ENCODE results near the gene FOSL2.

FOSL2 gene

GRCh38 chr2:28432362-28432761 lies 39.7 kb downstream of the FOSL2 start:
- Histone ChIP-seq H3K9ac (ENCODE audit: low read depth, low read length) (no peak overlapping the region), H3K79me2 (ENCODE audit: insufficient read depth, low read length) (no peaks in the 10 kb centered on the region), H3K36me3 (ENCODE audit: insufficient read depth, low read length) (no peaks in the 10 kb centered on the region), H4K20me1 (ENCODE audit: insufficient read depth, low read length) (no peaks in the 10 kb centered on the region), H3K27me3 (ENCODE audit: insufficient read depth, low read length, poor library complexity) (no peaks in the 10 kb centered on the region), H3K27ac (ENCODE audit: low read length) (no peak overlapping the region), H2AFZ (ENCODE audit: low read depth, low read length) (no peak overlapping the region), H3K4me2 (ENCODE audit: insufficient read depth, low read length) (no peak overlapping the region), H3K4me3 (ENCODE audit: low read depth in 1 of 2, low read length in 2 of 2) (no peak overlapping the region), H3K9me3 (ENCODE audit: insufficient read depth, low read length, severe bottlenecking) (no peaks in the 10 kb centered on the region), H3K4me1 (ENCODE audit: insufficient read depth, low read length) (no peaks in the 10 kb centered on the region)
- DNase-seq (no peak), ATAC-seq (ENCODE audit: insufficient read depth, low read depth) (no peak)
- TF ChIP-seq EZH2 (IDR thresholded peaks at IDR 0.05; ENCODE audit: borderline replicate concordance, low read depth, low read length, severe bottlenecking) (no peak), CTCF (IDR thresholded peaks at IDR 0.05; ENCODE audit: borderline replicate concordance, extremely low read depth, low read length, poor library complexity, severe bottlenecking) (no peak)

- Histone ChIP-seq H3K9me3 (ENCODE audit: insufficient read depth, low read length, severe bottlenecking) (no peaks in the 10 kb centered on the region), H3K4me2 (ENCODE audit: insufficient read depth, low read length) (no peak overlapping the region), H4K20me1 (ENCODE audit: insufficient read depth, low read length) (no peaks in the 10 kb centered on the region), H3K27me3 (ENCODE audit: insufficient read depth, low read length, poor library complexity) (no peaks in the 10 kb centered on the region), H3K4me1 (ENCODE audit: insufficient read depth, low read length) (no peaks in the 10 kb centered on the region), H3K9ac (ENCODE audit: low read depth, low read length) (no peak overlapping the region), H3K79me2 (ENCODE audit: insufficient read depth, low read length) (no peaks in the 10 kb centered on the region), H3K4me3 (ENCODE audit: low read depth in 1 of 2, low read length in 2 of 2) (no peak overlapping the region), H3K36me3 (ENCODE audit: insufficient read depth, low read length) (no peaks in the 10 kb centered on the region), H2AFZ (ENCODE audit: low read depth, low read length) (no peak overlapping the region), H3K27ac (ENCODE audit: low read length) (no peak overlapping the region)
- ATAC-seq (ENCODE audit: insufficient read depth, low read depth) = no peak
- no peak for DNase-seq
- TF ChIP-seq CTCF (IDR thresholded peaks at IDR 0.05; ENCODE audit: borderline replicate concordance, extremely low read depth, low read length, poor library complexity, severe bottlenecking) (no peak), EZH2 (IDR thresholded peaks at IDR 0.05; ENCODE audit: borderline replicate concordance, low read depth, low read length, severe bottlenecking) (no peak)
These were observed 40.6 kb downstream of the FOSL2 start for GRCh38 chr2:28433215-28433614.

GRCh38 chr2:28433935-28434599 lies 41.4 kb downstream of the FOSL2 start:
- DNase-seq (no peak), ATAC-seq (ENCODE audit: insufficient read depth, low read depth) (no peak)
- H4K20me1 ChIP-seq (ENCODE audit: insufficient read depth, low read length) = no peaks in the 10 kb centered on the region
- H3K4me3 ChIP-seq (ENCODE audit: low read depth in 1 of 2, low read length in 2 of 2) = no peak overlapping the region
- H3K9me3 ChIP-seq (ENCODE audit: insufficient read depth, low read length, severe bottlenecking) = no peaks in the 10 kb centered on the region
- H3K4me1 ChIP-seq (ENCODE audit: insufficient read depth, low read length) = no peaks in the 10 kb centered on the region
- H3K79me2 ChIP-seq (ENCODE audit: insufficient read depth, low read length) = no peaks in the 10 kb centered on the region
- TF ChIP-seq CTCF (IDR thresholded peaks at IDR 0.05; ENCODE audit: borderline replicate concordance, extremely low read depth, low read length, poor library complexity, severe bottlenecking) = no peak
- no peak for TF ChIP-seq EZH2 (IDR thresholded peaks at IDR 0.05; ENCODE audit: borderline replicate concordance, low read depth, low read length, severe bottlenecking)
- H3K27me3 ChIP-seq (ENCODE audit: insufficient read depth, low read length, poor library complexity) = no peaks in the 10 kb centered on the region
- no peak overlapping the region for H3K27ac ChIP-seq (ENCODE audit: low read length)
- no peaks in the 10 kb centered on the region for H3K36me3 ChIP-seq (ENCODE audit: insufficient read depth, low read length)
- no peak overlapping the region for H3K4me2 ChIP-seq (ENCODE audit: insufficient read depth, low read length)
- H3K9ac ChIP-seq (ENCODE audit: low read depth, low read length) = no peak overlapping the region
- H2AFZ ChIP-seq (ENCODE audit: low read depth, low read length) = no peak overlapping the region
